Globus pallidus (tissue), 1 donor: ENCODE data around the gene PVALEF.
A peak's percentile ranks its signal among the peaks of the same experiment; 100 is the strongest.

ENCODE experiments used
- DNase-seq: peaks from one replicate; pipeline ENCODE4 v3.0.0-alpha.2; 2015; ENCODE audit warnings: low spot score

Gene PVALEF

DNA sequence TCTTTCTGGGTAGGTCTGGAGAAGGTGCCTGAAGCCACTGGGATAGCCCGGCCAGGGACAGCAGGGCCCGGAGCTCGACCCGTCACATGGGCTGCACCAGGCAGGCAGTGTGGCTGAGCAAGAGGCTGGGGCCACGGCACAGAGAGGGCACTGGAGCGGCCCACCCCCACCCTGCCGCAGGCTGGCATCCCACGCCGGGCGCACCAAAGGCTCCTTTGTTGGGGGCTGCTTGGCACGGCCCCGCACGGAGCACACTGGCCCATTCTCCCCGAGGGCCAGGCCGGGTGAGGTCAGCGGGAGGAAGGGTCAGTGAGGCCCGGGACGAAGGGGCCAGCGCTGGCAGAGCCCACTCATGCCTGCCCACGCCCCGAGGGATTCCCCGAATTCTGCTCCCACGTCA lies 36.5 kb upstream of the PVALEF start:
- DNase-seq, result peak; percentile 98

GRCh38 chr17:81129289-81129688 lies 36.0 kb upstream of the PVALEF start:
- DNase-seq, result no peak

GRCh38 chr17:81129711-81130367 lies 35.5 kb upstream of the PVALEF start:
- no peak for DNase-seq

DNA sequence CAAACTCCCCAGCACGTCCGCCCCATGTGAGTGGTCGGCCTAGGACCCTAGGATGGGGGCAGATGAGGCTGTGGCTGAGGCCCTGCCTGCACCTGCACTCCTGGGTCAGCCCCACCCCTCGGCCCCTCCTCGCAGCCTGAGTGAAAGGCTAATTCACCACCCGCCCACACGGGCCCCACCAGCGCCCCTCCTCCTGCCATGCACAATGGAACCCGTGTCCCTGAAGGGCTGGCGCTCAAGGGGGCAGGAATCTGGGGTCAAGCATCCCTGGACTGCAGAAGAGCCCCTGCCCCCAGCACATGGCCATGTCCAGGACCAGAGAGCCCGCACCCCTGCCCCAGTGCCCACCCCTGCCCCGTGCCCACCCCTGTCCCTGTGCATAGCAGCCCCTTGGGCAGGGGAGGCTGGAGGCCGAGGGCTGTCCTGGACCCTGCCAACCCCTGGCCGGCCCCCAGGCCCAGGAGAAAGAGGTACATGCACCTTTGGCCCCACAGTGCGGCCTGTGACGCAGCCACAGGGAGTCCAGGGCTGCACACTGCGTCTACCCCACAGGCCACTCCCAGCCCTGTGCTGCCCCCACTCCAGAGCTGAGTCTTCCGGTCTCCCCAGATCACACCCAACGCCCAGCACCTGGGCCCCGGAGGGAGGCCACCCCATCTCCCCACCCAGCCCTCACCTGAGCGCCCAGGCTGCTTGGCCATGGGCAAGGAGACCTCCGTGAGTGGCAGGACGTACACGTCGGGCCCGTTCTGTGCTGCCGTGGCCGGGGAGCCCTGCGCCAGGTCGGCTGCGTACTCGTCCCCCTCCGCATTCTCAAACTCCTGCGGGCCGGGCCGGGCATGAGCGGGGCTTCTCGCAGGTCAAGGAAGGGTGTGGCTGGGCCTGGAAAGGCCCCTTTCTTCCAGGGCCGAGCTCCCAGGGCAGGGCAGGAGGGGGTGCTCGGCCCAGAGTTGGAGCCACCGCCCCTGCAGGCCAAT lies 34.6 kb upstream of the PVALEF start:
- peak; percentile 90 for DNase-seq

DNA sequence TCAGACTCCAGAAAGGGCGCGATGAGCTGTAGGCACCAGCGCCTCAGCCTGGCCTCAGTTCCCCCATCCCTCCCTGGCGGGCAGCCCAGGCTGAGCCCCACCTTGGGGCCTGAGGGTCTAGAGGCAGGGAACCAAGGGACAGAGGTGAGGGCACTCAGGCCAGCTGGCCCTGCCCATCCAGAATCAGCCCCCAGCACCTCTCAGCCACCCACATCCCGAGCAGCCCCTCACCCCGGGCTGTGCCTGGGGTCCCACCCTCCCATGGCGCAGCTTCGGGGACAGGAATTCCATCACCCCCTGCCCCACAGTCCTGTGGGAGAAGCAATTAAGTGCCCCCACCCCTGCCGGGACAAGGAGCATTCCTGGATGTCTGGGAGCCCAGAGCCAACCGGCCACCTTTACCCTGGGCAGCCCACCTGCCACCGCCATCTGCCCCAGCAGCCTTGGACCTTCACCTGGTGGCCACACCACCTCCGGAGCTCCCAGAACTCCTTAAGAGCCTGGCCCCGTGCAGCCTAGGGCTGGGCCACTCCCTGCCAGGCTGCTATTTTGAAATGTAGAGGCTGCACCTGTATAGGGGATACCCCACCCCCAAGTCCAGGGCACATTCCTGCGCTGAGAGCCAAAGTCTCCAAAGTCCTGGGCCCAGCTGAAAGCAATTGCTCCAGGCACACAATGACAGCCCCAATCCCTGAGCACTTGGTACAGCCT lies 33.7 kb upstream of the PVALEF start:
- no peak for DNase-seq

- DNase-seq, result no peak
Observed at GRCh38 chr17:81132197-81132540, 33.1 kb upstream of the PVALEF start.

DNA sequence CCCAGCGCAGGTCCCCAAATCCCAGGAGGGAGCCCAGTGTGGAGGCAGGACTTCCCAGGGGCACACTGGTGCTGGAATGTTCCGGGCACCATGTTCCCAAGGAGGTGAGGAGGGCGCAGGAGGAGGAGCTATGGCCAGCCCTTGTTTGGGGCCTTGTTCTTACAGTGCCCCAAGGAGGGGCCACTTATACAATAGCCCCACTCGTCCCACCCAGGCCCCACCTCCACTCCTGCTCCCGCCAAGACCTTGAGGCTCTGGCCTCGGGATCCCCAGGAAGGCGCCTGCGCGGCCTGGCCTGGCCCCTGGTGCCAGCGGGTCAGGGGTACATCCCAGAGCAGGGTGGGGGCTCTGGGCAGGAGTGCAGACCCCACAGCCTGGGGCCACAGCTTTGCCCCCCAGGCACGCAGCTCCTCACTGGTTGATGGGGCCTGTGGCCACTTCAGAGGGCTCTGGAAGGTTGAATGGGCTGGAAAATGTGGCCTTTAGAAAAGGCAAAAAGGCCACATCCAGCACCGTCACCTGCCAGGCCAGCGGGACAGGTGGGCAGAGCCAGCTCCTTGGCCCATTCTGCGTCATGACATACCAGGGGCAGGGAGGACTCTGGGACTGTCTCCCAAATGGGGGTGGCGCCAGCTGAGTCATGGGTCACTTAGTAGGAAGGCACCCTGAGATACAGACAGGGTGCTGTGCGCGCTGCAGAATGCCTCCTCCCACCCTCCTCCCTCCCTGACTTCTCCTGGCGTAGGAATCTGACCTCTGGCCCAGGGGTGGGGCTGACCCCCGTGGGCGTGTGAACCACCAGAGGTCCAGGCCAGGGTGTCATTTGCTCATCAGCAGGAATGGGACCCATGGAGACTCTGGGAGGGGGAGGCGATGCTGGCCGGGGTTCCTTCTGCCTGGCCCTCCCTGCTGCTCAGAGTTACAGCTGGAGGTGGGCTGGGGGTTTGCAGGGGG lies 32.3 kb upstream of the PVALEF start:
- no peak for DNase-seq

GRCh38 chr17:81134064-81134781 lies 31.1 kb upstream of the PVALEF start:
- DNase-seq, result no peak

DNA sequence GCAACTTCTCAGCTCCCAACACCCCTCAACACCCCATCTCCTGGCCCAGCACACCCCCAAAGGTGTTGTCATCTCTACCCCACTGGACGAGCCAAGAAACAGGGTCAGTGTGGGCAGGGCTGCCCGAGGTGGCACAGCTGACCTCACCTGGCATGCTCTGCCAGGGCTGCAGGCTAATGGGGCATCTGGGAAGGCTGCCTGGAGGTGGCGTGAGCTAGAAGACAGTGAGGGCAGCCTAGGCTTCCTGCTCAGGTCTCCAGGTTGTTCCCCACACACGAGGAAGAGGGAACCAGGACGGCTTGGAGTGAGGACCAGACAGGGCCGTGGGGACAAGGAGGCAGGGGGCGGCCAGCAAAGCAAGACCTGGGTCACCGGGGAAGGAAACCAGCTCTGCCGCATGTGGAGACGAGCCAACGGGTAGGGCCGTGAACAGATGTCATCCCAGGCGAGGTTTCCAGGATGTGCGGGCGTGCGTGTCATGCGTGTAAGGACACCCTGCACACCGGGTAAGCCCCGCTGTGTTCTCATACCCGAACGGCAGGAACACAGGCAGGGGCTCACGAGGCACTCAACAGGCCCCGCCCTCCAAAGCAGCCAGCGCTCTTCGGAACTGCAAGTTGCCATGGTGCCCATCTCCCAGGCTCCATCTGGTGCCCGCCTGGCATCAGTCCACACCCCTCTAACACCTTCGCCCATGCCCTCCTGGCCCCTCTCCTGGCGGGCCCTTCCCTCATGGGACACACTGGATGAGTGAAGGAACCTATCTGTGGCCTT lies 29.6 kb upstream of the PVALEF start:
- DNase-seq, result no peak

DNA sequence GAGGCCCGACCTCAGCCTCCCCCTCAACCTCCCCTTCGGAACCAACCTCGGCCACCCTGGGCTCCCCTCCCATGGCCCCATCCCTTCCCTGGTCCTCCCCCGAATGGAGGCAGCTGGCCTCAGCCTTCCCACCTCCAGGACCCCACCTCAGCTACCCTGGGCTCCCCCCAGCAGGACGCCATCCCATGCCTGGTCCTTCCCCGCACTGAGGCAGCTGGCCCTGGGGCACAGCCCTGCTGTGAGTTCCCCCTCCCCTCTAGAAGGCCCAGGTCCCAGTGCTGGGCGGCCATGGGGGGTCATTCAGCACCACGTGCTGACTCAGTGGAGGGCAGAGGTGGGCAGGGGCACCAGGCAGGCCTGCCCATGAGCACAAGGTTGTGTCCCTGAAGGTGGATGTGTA lies 28.9 kb upstream of the PVALEF start:
- DNase-seq, result no peak

DNA sequence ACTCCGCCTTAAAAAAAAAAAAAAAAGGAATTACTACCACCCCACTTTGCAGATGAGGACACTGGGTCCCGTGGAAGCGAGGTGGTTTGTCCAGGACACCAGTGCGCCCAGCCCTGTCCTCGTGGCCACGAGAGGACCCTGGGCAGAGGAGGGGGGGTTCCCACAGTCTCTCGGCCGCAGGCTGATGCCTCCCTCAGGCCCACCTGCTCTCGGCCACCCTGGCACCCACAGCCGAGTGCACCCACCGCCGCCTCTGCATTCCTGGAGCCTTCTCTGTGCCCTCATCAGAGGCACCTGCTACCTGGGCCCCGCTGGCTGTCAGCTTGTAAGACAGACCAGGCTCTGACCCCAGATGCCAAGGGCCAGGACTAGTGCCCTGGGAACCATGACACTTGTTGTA lies 28.1 kb upstream of the PVALEF start:
- no peak for DNase-seq

GRCh38 chr17:81138083-81138482 lies 27.2 kb upstream of the PVALEF start:
- no peak for DNase-seq

DNA sequence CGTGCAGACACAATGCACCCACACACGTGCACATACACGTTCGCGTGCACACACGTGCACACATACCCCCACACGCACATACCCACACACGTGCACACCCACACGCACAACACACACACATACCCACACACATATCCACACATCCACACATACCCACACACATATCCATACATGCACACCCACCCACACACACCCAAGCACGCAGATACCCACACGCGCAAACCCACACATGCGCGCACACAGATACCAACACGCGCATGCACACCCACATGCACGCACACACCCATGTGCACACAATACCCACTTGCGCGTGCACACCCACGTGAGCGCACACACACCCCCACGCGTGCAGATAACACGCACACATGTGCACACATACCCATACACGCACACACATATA lies 26.8 kb upstream of the PVALEF start:
- no peak for DNase-seq

- DNase-seq, result no peak
Observed at GRCh38 chr17:81139428-81139827, 25.9 kb upstream of the PVALEF start.

- DNase-seq, result no peak
Observed at GRCh38 chr17:81140018-81140417, 25.3 kb upstream of the PVALEF start.

DNA sequence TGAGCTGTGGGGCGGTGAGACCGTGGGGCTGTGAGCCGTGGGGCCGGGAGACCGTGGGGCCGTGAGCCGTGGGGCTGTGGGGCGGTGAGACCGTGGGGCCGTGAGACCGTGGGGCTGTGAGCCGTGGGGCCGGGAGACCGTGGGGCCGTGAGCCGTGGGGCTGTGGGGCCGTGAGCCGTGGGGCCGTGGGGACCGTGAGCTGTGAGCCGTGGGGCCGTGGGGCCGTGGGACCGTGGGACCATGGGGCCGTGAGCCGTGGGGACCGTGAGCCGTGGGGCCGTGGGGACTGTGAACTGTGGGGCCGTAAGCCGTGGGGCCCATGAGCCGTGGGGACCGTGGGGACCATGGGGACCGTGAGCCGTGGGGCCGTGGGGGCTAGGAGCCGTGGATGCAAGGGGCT lies 24.6 kb upstream of the PVALEF start:
- no peak for DNase-seq

DNA sequence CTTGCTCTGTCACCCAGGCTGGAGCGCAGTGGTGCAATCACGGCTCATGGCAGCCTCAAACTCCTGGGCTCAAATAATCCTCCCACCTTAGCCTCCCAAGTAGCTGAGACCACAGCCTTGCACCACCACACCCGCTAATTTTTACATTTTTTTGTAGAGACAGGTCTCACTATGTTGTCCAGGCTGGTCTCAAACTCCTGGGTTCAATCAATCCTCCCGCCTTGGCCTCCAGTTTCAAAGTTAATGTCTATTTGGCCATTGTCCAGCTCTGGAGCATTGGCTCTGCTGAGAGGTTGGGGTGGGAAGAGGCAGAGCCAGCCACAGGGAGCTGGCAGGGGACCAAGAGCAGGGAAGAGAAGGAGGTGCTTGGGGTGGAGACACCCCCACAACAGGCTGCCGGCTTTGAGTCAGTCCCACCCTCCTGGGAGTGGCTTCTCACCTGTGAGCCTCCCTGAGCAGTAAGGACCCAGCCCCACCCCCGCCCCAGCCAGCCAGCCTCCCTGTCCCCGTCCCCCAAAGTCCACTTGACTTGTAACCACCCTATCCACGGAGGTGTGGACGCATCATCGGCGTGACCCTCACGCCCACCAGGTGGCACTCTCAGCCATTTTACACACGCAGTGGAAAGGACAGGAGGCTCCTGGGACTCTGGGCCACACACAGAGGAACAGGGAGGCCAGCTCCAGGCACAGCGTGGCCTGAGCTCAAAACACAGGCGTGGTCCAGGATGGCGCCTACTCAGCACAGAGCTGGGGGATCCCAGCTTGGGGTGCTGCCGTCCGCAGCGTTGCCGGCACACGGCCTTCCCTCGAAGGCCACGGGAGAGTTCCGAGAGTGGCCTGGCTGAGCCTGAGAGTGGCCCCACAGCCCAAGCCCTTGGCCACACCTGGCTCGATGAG lies 22.8 kb upstream of the PVALEF start:
- DNase-seq, result peak; percentile 86

- DNase-seq, result no peak
Observed at GRCh38 chr17:81143200-81143527, 22.1 kb upstream of the PVALEF start.

- no peak for DNase-seq
Observed at GRCh38 chr17:81143717-81144422, 21.4 kb upstream of the PVALEF start.
